Measurements from ENCODE around the gene COX4I1.

The COX4I1 gene

DNA sequence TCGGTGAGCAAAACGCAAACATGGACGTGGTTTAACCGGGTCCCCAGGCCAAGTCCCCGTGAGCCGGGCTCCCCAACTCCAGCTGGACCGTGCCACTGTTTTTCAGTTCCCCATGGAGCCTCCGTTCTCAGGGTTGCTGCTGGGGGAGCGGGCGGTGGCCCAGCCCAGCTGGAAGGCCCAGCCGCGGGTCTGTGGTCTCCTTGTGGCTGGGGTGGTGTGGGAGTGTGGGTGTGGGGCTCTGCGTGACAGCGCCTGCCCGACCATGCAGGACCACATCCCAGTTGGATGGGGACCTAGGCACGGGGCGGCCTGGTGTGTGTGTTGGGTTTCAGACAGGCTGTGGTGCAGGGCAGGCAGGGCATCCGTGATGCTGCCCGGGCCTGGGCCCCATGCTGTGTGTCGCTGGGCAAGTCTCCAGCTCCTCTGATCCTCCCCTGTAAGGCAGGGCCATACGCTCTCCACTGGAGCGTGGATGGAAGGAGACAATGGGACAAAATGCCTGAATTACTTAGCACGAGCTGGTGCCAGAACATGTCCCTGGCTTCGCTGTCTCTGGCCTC is 40.3 kb downstream of the COX4I1 start:
- no peak for DNase-seq (ENCODE audit: low read depth in 3 of 3, low spot score in 1 of 3)

- no peak for DNase-seq (ENCODE audit: low read depth in 3 of 3, low spot score in 1 of 3)
These were observed 40.9 kb downstream of the COX4I1 start for GRCh38 chr16:85840395-85840794.

DNA sequence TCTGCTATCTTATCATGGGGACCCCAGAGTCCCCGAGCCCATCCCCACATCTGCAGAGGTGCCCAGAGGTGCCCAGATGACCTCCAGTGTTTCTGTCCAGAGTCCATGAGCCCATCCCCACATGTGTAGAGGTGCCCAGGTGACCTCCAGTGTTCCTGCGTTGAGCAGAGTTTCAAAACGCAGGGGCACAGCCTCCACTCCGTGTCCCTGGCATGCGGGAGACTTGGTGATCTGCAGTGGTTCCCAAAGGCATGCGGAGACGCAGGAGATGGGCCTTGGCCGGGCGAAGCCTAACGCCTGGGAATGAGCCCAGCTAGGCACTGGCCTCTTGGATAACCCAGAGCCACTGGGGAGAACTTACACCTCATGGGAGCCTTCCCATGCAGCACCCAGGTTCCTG is 41.3 kb downstream of the COX4I1 start:
- no peak for DNase-seq (ENCODE audit: low read depth in 3 of 3, low spot score in 1 of 3)

GRCh38 chr16:85842435-85842834 is 42.9 kb downstream of the COX4I1 start:
- no peak for DNase-seq (ENCODE audit: low read depth in 3 of 3, low spot score in 1 of 3)

GRCh38 chr16:85842848-85843247 is 43.4 kb downstream of the COX4I1 start:
- no peak for DNase-seq (ENCODE audit: low read depth in 3 of 3, low spot score in 1 of 3)

GRCh38 chr16:85843471-85844168 is 44.1 kb downstream of the COX4I1 start:
- DNase-seq (ENCODE audit: low read depth in 3 of 3, low spot score in 1 of 3): no peak

DNA sequence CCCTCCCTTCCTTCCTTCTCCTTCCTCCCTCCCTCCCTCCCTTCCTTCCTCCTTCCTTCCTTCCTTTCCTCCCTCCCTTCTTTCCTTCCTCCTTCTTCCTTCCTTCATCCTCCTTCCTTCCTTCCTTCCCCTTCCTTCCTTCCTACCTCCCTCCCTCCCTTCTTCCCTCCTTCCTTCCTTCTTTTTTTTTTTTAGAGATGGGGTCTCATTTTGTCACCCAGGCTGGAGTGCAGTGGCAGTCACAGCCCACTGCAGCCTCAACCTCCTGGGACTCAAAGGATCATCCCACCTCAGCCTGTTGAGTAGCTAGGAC is 44.6 kb downstream of the COX4I1 start:
- no peak for DNase-seq (ENCODE audit: low read depth in 3 of 3, low spot score in 1 of 3)

GRCh38 chr16:85844786-85845185 is 45.3 kb downstream of the COX4I1 start:
- no peak for DNase-seq (ENCODE audit: low read depth in 3 of 3, low spot score in 1 of 3)

- no peak for DNase-seq (ENCODE audit: low read depth in 3 of 3, low spot score in 1 of 3)
These were observed 45.8 kb downstream of the COX4I1 start for GRCh38 chr16:85845266-85845665.

DNA sequence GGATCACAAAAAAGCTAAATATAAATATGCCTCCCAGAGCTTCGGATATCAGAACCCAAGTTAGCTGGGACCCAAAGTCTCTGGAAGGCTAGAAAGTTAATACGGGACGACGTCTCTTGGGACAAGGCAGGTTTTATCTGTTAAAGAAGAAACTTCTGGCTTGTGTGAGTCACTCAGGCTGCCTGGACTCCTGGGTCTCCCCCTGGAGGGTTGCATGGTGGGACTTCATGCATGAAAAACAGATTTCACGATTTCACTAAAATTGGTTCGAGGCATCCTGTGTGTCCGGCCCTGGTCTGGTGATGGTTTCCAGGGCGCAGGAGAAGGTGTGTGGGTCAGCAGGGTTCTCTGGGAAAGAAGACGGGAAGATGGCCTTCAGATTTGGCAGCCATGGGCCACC is 47.0 kb downstream of the COX4I1 start:
- DNase-seq (ENCODE audit: low read depth in 3 of 3, low spot score in 1 of 3): no peak

DNA sequence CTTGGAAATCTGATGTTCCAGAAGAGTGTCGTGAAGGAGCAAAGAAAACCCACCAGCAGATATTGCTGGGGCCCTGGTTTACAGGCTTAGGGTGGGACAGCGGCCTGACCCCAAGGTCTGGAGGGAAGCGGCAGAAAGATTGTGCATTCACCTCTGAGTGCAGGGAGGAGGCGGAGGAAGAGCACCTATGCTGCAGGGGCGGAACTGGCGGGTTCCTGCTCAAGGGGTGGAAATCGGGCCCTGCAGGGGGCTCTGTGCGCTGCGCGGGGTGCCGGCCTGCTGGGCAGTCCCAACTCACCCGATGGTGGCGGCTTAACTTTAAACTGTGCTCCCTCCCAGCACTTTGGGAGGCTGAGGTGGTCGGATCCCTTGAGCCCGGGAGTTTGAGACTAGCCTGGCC is 47.5 kb downstream of the COX4I1 start:
- DNase-seq (ENCODE audit: low read depth in 3 of 3, low spot score in 1 of 3): no peak

DNA sequence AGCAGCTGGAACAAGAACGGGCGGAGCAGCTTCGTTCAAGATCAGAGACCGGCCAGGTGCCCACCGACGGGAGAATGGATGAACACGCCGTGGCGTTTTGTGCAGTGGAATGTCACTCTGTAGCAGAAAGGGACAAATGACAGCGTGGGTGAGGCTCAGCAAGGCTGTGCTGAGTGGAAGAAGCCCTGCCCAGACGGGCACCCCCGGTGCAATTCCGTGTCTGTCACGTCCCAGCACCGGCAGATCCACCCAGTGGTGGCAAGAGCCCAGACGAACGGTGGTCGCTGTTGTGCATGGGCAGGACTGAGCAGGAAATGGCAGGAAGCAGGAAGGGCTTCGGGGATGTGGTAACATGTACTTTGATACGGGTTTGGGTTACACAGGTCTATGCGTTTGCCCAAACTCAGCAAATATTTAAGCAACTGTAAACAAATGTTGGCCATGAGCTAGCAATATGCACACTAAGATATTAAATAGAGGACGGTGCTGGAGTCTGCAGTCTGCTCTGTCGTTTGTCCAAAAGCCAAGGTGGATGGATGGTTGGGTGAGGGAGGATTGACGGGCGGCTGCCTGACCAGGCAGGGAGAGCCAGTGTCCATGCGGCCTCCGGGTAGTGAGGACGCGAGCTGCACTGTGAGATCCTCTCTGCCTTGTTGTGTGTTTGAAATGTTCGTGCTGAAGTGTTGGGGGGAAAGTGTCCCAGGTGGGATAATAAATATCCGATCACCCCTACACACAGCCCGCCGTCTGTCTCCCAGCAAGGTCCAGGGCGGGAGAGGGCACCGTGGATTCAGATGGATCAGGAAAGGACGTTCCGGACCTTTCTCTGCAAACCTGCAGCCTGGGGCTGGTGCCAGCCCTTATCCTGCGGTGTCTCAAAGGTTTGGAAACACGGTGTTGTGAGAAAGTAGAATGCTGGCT is 48.4 kb downstream of the COX4I1 start:
- no peak for DNase-seq (ENCODE audit: low read depth in 3 of 3, low spot score in 1 of 3)

GRCh38 chr16:85848986-85849385 is 49.5 kb downstream of the COX4I1 start:
- no peak for DNase-seq (ENCODE audit: low read depth in 3 of 3, low spot score in 1 of 3)

GRCh38 chr16:85849388-85849787 is 49.9 kb downstream of the COX4I1 start:
- no peak for DNase-seq (ENCODE audit: low read depth in 3 of 3, low spot score in 1 of 3)

DNA sequence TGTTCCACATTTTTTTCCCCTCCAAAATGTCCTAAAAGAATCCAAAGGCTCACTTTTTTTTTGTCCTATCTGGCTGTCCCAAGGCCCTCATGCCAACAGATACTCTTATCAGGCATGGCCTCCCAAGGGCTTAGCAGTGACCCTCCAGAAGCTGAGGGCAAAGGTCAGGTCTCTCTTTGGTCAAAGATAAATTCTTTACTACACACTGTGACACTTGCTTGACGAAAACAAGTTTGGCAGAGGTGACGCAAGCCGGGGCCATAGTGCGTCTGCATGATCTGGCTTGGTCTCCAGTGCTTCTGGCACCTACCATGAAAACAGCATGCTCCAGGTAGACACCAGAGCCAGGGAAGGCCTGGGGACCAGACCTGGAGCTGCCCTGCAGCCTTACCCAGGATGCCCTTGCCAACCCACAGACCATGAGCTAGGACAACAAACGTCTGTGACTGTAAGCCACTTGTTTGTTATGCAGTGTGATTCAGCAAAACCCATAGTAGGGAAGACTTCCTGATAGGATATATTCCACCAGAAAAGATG is 50.9 kb downstream of the COX4I1 start:
- DNase-seq (ENCODE audit: low read depth in 3 of 3, low spot score in 1 of 3): no peak

GRCh38 chr16:85851034-85851785 is 51.7 kb downstream of the COX4I1 start:
- DNase-seq (ENCODE audit: low read depth in 3 of 3, low spot score in 1 of 3): no peak

- DNase-seq (ENCODE audit: low read depth in 3 of 3, low spot score in 1 of 3): no peak
These were observed 54.4 kb downstream of the COX4I1 start for GRCh38 chr16:85853547-85854545.

GRCh38 chr16:85854935-85855334 is 55.4 kb downstream of the COX4I1 start:
- DNase-seq (ENCODE audit: low read depth in 3 of 3, low spot score in 1 of 3): no peak

- DNase-seq (ENCODE audit: low read depth in 3 of 3, low spot score in 1 of 3): no peak
These were observed 56.6 kb downstream of the COX4I1 start for GRCh38 chr16:85856079-85856478.

- DNase-seq (ENCODE audit: low read depth in 3 of 3, low spot score in 1 of 3): no peak
These were observed 57.1 kb downstream of the COX4I1 start for GRCh38 chr16:85856585-85856984.

Measured in stimulated activated CD4-positive, alpha-beta T cell treated with anti-CD3 and anti-CD28 coated beads, TNF-alpha, amount 100 ng/mL, for 1 hour (primary cell).